Head of caudate nucleus (tissue), 42 donors: Measurements from ENCODE around the gene AQP12A.

Experiments used
- DNase-seq, 42 donors: peaks; one replicate each; pipeline versions ENCODE4 v3.0.0 to v3.0.0-alpha.2; 2020 to 2021; ENCODE audit warnings: mixed read lengths in 7 of 42
- intact Hi-C: fragments of 100-400 bp; cut with DNase I; formaldehyde crosslinking; loops from one replicate; pipeline ENCODE4 v1.15.0; 2022

AQP12A gene

DNA sequence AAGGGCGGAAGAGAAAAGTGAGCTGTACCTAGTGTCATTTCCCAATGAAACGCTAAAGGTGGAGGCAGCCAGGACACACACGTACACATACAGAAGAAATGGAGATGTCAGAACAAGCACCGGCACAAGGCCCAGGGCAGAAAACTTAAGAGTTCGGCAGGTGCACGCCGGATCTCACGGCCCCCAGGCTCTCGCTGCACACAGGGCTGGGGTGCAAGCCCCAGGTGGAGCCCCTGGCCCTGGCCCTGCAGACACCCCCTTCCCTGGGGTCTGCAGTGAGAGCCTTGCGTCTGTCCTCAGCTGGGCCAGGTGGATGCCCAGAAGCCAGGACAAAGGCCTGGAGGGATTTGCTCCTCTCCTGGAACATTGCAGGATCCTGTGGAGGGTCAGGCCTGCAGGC, 36.7 kb downstream of the AQP12A start:
- no peak for DNase-seq
- intact Hi-C loops: no loop called here

GRCh38 chr2:240728827-240729226, 37.2 kb downstream of the AQP12A start:
- intact Hi-C loops: no loop called here
- DNase-seq: no peak

DNA sequence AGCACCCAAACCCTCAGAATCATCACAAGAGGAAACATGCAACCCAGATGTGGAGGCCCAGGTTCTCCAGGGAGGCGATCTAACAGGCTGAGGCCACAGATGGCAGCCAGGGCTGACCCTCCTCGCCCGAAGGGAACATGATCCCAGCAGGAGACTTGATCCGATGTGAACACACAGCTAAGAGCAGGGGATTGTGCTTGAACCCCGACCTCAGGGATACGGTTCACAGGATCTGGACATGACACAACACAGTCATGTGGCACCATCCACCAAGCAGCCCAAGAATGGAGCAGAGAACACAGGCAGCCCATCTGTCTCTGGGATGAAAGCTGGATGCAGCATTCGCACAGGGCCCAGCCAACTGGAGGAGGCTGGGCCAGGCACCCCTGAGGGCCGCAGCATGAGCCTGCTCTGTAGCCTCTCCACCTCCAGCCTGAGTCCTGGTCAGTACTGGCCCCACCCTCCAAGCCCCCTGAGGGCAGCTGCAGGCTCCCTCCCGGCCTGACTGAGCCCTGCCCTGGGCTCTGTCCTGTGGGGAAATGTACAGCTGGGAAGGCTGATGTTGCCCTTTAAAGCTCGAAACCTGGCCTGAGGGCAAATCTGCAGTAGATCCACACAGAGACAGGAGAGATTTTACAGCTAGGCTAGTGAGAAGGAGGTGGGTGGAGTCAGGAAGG, 39.0 kb downstream of the AQP12A start:
- DNase-seq: no peak
- intact Hi-C loops: no loop called here

- intact Hi-C loops: no loop called here
Observed at GRCh38 chr2:240731178-240731545, 39.5 kb downstream of the AQP12A start.

GRCh38 chr2:240732184-240732583, 40.5 kb downstream of the AQP12A start:
- intact Hi-C loops: no loop called here
- no peak for DNase-seq

More at GRCh38 chr2:240731178-240731545, 39.5 kb downstream of the AQP12A start:
- peak in 4 of 42 donors; percentile 23 to 53 (median 39) for DNase-seq

GRCh38 chr2:240732911-240733622, 41.4 kb downstream of the AQP12A start:
- DNase-seq: no peak
- intact Hi-C loops: no loop called here

DNA sequence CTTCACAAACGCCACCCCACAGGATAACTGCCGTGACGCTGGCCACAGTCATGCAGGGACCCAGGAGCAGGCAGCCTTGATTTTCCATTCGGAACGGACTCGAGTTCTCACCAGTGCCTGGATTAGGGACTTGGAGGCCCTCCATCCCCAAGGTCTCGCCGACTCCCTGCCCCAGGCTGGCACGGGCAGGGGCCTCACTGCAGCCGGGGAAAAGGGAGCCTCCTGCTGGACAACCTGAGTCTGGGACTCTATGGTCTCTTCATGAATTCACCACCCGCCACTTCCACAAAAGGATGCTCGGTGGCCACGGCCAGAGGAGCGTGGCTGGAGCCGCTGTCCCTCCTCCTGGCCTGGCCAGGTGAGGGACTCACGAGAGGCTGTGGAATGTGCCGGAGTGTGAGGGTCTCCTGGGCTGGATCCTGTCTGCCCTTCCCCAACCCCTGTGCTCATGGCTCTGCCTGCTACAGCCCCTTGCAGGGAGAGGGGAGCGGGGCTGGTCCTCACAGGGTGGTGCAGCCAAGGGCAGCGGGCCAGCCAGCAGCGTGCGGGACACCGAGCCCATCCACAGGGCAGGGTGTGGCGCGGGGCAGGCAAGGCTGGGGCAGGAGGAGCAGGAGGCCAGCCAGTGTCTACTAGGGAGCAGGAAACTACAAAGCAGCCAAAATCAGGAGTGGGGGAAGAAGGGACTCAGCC, 42.3 kb downstream of the AQP12A start:
- no peak for DNase-seq
- intact Hi-C loops: no loop called here

- intact Hi-C loops: no loop called here
- DNase-seq: no peak
Observed at GRCh38 chr2:240734756-240735155, 43.1 kb downstream of the AQP12A start.

GRCh38 chr2:240735476-240735875, 43.8 kb downstream of the AQP12A start:
- intact Hi-C loops: no loop called here
- DNase-seq: no peak

- intact Hi-C loops: no loop called here
- no peak for DNase-seq
Observed at GRCh38 chr2:240736281-240737250, 44.9 kb downstream of the AQP12A start.

- intact Hi-C loops: no loop called here
- DNase-seq: no peak
Observed at GRCh38 chr2:240737512-240737911, 45.8 kb downstream of the AQP12A start.

DNA sequence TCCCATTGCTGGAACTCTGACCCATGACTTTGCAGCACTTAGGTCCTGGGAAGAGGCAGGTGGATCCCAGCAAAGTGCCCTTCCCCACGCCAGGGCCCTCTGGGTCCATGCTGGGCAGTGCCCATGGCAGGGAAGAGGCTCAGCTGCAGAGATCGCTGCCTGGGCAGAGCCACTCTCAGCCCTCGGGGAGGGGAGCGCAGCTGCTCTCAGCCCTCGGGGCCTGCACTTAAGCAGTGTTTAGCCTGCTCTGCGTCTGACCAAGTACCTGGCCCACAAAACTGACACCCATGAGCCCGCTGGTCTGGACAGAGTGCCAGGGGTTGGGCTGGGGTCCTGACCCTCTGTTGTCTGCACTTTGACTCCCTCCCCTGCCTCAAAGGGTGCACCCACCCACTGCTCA, 46.3 kb downstream of the AQP12A start:
- intact Hi-C loops: no loop called here
- no peak for DNase-seq

- intact Hi-C loops: no loop called here
- DNase-seq: peak in 31 of 42 donors; percentile 13 to 72 (median 45)
Observed at GRCh38 chr2:240739797-240740196, 48.1 kb downstream of the AQP12A start.

GRCh38 chr2:240741091-240741490, 49.4 kb downstream of the AQP12A start:
- intact Hi-C loops: no loop called here
- DNase-seq: no peak

- DNase-seq: no peak
- intact Hi-C loops: no loop called here
Observed at GRCh38 chr2:240742602-240743095, 51.0 kb downstream of the AQP12A start.

DNA sequence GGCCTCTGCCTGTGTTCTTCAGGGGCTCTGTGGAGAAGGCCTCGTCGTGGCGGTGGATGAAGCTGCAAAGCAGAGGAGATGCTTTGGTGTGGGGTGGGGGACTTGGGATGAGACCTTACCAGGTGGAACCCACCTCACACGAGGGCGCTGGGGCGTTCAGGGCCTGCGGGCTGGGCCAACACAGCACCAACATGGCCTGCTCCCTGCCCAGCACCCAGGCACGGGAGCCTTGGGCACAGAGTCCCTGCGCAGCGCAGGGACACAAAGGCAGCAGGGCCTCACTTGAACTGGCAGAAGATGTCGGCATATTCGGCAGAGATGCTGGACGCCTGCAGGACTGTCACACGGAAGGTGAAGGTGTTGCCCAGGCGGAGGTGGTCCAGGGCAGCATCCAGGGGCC, 53.8 kb downstream of the AQP12A start:
- no peak for DNase-seq
- intact Hi-C loops: no loop called here

GRCh38 chr2:240745962-240746361, 54.3 kb downstream of the AQP12A start:
- intact Hi-C loops: no loop called here
- DNase-seq: no peak

GRCh38 chr2:240746671-240747070, 55.0 kb downstream of the AQP12A start:
- no peak for DNase-seq
- intact Hi-C loops: no loop called here

DNA sequence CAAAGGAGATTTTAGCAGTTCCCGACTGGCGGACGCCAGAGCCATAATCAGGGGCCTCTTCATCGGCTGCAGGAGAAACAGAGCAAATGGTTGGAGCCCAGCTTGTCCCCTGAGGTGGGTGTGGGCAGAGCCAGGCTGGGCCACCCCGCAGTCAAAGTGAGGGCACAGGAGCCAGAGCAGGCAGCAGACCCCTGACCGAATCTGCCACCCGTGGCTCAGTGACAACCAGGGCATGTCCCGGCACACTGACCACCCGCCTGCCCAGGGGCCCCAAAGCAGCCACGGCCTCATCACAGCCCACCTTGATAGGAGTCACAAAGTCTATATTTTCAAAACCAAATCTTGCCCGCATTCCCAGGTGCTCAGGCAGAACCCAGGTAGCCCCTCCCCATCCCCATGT, 55.6 kb downstream of the AQP12A start:
- no peak for DNase-seq
- intact Hi-C loops: no loop called here
